Liver (tissue), 3 donors: ENCODE data around the gene PTPN6.

Experiments
- JUND ChIP-seq, 2 donors: IDR thresholded peaks; 2 replicates each; pipeline ENCODE4 v1.6.1; 2016; ENCODE audit warnings: antibody characterized with exemption in 2 of 2
- MAX ChIP-seq: IDR thresholded peaks from 2 replicates; pipeline ENCODE4 v1.6.1; 2016; ENCODE audit warnings: antibody characterized with exemption
- NR2F2 ChIP-seq: IDR thresholded peaks from 2 replicates; pipeline ENCODE4 v1.6.1; 2016; ENCODE audit warnings: antibody characterized with exemption
- REST ChIP-seq: IDR thresholded peaks from 2 replicates; pipeline ENCODE4 v1.6.1; 2016; ENCODE audit warnings: antibody characterized with exemption, mild to moderate bottlenecking
- RXRA ChIP-seq, 2 donors: IDR thresholded peaks; 2 replicates each; pipeline ENCODE4 v1.6.1; 2017 to 2018; ENCODE audit warnings: antibody characterized with exemption in 2 of 2, mild to moderate bottlenecking in 1 of 2
- SP1 ChIP-seq: IDR thresholded peaks from 2 replicates; pipeline ENCODE4 v1.6.1; 2018; ENCODE audit warnings: antibody characterized with exemption, mild to moderate bottlenecking
- TAF1 ChIP-seq: conservative IDR thresholded peaks from 2 replicates; pipeline ENCODE4 v1.6.1; 2016; ENCODE audit warnings: antibody characterized with exemption, mild to moderate bottlenecking
- YY1 ChIP-seq: IDR thresholded peaks from 2 replicates; pipeline ENCODE4 v1.6.1; 2016; ENCODE audit warnings: antibody characterized with exemption, mild to moderate bottlenecking
- ZBTB33 ChIP-seq: IDR thresholded peaks from 2 replicates; pipeline ENCODE4 v1.6.1; 2016; ENCODE audit warnings: antibody characterized with exemption
- TF ChIP-seq, protein P1 (sequence below): fragments of 150-350 bp; IDR thresholded peaks from 2 replicates; pipeline ENCODE4 v1.5.1; 2017; ENCODE audit warnings: improper control_type of control experiment, low read depth, low read length; ENCODE audit not compliant: missing input control
- donor health status: healthy.
- donor health status: healthy.

DNA sequence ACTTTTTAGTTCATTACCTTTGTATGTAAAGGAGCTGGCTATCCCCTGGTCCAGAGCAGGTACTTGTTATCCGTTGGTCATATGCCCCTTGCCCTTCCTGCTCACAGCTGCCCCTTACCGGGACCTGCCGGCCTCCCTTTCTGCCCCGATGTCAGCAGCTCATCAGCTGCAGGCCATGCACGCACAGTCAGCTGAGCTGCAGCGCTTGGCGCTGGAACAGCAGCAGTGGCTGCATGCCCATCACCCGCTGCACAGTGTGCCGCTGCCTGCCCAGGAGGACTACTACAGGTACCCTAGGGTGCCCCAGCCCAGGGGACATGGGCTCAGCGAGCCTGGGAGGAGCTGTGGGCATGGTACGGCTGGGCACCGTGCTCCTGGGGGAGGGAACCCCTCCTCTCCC lies 9.9 kb upstream of the PTPN6 start:
- TF ChIP-seq REST (no peak), ZBTB33 (no peak), MAX (no peak), JUND (IDR thresholded peaks at IDR 0.05) (no peak), SP1 (no peak), TAF1 (no peak), NR2F2 (no peak), YY1 (no peak), RXRA (IDR thresholded peaks at IDR 0.05) (no peak)
- TF ChIP-seq, protein P1, sequence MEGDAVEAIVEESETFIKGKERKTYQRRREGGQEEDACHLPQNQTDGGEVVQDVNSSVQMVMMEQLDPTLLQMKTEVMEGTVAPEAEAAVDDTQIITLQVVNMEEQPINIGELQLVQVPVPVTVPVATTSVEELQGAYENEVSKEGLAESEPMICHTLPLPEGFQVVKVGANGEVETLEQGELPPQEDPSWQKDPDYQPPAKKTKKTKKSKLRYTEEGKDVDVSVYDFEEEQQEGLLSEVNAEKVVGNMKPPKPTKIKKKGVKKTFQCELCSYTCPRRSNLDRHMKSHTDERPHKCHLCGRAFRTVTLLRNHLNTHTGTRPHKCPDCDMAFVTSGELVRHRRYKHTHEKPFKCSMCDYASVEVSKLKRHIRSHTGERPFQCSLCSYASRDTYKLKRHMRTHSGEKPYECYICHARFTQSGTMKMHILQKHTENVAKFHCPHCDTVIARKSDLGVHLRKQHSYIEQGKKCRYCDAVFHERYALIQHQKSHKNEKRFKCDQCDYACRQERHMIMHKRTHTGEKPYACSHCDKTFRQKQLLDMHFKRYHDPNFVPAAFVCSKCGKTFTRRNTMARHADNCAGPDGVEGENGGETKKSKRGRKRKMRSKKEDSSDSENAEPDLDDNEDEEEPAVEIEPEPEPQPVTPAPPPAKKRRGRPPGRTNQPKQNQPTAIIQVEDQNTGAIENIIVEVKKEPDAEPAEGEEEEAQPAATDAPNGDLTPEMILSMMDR: no peak
